GM18502 (cell line): ENCODE results near the gene STRN3.
"Not testable (repeated sequence)": the region's sequence is repeated elsewhere in the genome, so short reads cannot be mapped to it uniquely, and the experiment has no call there.

Source experiments
- ATAC-seq: cut with Tn5 transposase; IDR thresholded peaks from one replicate; pipeline ENCODE4 v1.9.1; 2021; ENCODE audit warnings: mild to moderate bottlenecking; ENCODE audit not compliant: unreplicated experiment, poor library complexity

STRN3 gene

DNA sequence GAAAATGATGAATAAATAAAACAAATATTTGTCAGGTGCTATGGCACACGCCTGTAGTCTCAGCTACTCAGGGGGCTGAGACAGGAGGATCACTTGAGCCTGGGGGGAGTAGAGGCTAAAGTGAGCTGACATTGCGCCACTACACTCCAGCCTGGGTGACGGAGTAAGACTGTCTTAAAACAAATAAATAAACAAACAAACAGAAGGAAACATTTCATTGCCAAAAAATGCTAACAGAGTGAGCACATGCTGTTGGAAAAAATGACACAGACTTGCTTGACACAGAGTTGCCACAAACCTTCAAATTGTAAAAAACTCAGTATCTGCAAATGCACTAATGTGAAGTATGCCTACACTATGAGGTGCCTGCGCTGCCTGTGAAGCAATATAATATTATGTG is 51.6 kb downstream of the STRN3 start:
- ATAC-seq = no peak

DNA sequence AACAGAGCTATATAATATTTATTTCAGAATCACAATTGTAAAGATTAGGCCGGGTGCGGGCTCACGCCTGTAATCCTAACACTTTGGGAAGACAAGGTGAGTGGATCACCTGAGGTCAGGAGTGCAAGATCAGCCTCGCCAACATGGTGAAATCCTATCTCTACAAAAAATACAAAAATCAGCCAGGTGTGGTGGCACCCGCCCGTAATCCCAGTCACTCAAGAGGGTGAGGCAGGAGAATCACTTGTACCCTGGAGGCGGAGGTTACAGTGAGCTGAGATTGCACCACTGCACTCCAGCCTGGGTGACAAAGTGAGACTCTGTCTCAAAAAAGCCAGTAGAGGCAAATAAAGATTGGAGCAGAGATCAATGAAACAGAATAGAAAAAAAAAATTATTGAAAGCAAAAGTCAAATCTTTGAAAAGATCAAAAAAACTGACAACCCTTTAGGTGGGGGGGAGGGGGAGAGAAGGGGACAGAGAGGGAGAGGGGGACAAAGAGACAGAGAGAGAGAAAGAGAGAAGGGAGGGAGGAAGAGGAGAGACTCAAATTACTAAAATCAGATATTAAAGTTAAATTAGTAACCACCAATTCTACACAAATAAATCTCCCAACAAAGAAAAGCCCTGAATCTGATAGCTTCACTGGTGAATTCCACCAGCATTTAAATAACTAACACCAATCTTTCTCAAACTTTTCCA is 53.1 kb downstream of the STRN3 start:
- ATAC-seq = no peak

DNA sequence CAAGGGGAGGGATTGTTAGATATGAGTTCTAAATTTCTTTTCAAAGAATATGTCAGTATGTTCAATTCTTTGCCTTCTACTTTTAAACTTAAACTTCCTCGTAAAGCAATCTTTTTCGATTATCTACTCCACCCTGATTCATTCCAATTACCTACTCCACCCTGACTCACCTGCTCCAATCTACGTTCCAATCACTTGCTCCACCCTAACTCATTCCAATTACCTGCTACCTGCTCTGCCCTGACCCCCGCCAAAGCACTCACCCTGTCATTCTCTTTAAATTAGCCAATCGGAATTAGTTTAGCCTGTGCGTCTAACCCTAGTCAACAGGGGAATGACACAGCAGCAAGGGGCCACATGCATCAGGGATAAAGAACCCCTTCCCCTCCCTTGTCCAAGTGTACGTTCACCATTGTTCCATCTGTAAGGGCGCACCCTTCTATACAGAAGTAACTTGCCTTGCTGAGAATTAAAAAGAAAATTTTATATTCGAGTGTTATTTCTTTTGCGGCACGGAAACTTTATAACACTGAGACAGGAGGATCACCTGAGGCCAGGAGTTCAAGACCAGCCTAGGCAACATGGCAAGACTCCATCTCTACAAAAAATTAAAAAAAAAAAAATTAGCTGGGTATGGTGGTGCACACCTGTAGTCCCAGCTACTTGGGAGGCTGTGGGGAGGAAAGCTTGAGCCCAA is 54.0 kb downstream of the STRN3 start:
- ATAC-seq = not testable (repeated sequence)

DNA sequence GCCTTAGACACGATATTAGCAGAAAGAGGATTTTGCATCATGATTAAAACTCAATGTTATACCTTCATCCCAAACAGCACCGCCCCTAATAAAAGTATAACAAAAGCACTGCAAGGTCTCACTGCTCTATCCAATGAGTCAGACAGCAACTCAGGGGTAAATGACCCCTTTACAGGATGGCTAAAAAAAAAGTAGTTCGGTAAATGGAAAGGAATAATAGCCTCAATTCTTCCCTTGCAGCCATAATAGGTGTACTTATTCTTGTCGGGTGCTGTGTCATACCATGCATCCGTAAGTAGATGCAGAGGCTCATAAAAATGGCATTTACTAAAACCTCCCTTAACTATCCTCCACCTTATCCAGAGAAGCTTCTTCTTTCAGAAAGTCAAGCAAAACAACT is 54.6 kb downstream of the STRN3 start:
- no peak for ATAC-seq

DNA sequence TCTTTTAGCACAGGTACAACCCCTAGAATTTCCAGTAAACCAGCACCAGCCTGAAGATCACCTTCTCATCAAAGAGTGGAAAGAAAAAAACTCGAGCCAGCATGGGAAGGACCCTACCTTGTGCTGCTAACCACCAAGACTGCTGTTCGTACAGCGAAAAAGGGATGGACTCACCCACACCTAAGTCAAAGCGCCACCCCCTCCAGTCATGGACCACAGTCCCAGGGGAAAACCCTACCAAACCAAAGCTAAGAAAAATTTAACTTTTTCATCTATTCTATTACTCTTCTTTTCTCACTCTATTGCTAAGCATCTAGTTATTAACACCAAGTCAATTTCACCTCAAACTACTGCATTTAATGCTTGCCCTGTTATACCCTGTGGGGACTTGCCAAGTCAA is 56.4 kb downstream of the STRN3 start:
- not testable (repeated sequence) for ATAC-seq

DNA sequence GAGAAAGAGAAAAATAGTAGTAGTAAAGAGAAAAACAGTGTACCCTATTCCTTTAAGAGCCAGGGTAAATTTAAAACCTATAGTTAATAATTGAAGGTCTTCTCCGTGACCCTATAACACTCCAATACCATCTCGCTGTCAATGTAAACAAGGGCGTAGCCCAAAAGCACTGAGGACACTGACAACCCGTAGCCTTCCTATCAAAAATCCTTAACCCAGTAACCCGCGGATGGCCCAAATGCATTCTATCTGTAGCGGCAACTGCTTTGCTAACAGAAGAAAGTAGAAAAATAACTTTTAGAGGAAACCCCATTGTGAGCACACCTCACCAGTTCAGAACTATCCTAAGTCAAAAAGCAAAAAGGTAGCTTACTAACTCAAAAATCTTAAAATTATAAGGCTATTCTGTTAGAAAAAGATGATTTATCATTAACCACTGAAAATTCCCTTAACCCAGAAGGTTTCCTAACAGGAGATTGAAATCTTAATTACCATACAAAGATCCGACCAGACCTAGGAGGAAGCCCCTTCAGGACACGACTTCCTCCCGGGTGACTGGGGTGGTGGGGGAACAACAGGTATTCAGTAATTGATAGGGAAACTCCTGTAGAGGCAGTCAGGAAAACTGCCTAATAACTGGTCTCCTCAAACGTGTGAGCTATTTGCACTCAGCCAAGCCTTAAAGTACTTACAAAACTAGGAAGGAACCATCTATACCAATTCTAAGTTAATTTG is 58.6 kb downstream of the STRN3 start:
- ATAC-seq = not testable (repeated sequence)

DNA sequence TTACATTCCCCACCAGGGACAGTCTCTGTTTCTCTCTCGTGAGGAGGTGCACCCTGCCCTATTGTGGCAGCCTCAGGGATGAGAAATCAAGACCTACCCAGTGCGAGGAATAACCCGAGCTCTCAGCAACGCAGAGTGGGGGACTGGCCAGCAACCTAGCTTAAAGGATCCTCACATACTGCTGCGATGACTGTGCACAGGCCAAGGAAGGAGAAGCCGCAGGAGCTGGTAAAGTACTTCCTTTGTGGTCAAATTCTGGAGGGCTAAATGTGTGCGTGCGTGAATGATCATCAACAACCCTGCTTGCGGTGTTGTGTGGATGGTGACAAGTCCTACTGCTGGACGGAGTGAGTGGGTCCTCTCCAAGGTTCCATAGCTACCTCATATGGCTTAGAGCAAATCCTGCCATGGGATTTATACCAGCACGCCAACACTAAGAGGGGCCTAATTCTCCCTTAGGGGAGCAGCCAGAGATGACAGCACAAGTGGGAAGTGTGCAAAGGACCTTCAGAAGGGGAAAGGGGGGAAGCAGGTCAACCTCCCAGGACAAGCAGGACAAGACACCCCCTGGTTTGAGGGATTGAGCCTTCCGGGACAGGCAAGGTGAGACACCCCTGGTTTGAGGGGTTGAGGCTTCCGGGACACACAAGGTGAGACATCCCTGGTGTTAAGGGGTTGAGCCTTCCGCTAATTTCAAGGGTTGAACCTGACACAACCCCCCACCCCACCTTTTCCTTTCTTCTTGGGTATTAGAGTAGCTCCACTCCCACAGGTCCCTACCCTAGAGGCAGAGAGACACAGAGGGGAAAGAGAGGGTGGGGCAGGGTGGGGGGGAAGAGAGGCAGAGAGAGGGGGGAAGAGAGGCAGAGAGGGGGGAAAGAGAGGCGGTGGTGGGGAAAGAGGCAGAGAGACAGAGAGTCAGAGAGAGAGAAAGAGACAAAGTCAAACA is 59.5 kb downstream of the STRN3 start:
- ATAC-seq = no peak

DNA sequence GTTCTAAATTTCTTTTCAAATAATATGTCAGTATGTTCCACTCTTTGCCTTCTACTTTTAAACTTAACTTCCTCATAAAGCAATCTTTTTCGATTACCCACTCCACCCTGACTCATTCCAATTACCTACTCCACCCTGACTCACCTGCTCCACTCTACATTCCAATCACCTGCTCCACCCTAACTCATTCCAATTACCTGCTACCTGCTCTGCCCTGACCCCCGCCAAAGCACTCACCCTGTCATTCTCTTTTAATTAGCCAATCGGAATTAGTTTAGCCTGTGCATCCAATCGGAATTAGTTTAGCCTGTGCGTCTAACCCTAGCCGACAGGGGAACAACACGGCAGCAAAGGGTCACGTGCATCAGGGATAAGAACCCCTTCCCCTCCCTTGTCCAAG is 60.3 kb downstream of the STRN3 start:
- not testable (repeated sequence) for ATAC-seq

DNA sequence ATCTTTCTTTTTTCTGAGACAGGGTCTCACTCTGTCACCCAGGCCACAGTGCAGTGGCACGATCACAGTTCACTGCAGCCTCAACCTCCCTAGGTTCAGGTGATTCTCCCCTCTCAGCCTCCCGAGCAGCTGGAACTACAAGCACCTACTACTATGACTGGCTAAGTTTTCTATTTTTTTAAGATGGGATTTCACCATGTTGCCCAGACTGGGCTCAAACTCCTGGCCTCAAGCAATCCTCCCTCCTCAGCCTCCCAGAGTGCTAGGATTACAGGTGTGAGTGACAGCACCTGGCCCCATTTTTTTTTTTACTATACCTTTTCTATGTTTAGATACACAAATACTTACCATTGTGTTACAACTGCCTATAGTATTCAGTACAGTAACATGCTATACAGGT is 63.6 kb downstream of the STRN3 start:
- not testable (repeated sequence) for ATAC-seq

DNA sequence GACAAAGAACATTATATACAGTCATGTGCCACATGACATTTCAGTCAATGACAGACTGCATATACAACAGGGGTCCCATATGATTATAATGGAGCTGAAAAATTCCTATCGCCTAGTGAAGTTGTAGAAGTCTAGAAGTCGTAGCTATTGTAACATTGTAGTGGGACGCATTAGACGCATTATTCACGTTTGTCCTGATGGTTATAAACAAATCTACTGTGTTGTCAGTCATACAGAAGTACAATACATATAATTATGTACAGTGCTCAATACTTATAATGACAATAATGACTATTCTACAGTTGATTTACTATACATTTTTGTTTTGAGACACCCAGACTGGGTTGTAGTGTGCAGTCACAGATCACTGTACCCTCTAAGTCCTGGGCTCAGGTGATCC is 64.8 kb downstream of the STRN3 start:
- no peak for ATAC-seq

DNA sequence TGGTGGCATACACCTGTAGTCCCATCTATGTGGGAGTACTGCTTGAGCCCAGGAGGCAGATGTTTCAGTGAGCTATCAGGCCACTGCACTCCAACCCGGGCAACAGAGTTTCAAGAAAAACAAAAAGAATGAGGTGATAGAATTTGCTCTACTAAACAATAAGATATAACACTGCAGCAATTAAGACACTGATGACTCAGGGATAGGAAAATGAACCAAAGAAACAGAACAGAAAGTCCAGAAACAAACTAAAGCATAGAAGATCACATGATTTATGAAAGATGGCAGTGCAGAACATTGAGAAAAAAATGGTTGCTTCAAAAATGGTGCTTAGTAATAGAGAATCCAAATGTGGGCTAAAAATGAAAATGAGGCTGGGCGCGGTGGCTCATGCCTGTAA is 66.0 kb downstream of the STRN3 start:
- ATAC-seq = no peak

DNA sequence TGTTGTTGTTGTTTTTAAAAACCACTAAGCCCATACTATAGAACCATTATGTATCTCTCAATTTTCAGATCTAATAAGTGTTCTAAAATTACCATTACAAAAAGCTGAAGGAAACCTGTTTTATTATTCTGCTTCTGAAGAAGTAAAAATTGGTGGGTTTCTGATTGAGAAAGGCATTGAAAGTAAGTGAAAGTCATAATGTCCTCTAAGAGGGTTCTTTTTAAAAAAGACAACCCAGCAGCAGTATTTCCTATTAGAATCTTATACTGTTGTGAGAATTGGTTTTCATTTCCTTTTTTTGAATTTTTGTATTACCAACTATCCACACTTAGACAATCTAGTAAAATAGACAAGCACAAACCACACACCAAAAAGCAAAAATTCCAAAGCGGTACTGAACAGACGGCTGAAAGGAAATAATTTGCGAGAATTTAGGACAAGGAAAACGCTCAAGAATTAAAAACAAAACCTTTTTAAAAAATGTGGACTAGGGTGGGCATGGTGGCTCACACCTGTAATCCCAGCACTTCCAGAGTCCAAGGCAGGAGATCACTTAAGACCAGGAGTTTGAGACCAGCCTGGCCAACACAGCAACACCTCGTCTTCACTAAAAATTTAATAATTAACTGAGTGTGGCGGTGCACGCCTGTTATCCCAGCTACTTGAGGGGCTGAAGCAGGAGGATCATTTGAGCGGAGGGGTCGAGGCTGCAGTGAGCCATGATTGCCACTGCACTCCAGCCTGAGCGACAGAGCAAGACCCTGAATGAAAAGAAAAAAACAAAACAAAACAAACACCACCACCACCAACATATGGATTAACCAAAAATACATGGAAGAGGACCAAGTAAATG is 67.4 kb downstream of the STRN3 start:
- ATAC-seq = no peak

DNA sequence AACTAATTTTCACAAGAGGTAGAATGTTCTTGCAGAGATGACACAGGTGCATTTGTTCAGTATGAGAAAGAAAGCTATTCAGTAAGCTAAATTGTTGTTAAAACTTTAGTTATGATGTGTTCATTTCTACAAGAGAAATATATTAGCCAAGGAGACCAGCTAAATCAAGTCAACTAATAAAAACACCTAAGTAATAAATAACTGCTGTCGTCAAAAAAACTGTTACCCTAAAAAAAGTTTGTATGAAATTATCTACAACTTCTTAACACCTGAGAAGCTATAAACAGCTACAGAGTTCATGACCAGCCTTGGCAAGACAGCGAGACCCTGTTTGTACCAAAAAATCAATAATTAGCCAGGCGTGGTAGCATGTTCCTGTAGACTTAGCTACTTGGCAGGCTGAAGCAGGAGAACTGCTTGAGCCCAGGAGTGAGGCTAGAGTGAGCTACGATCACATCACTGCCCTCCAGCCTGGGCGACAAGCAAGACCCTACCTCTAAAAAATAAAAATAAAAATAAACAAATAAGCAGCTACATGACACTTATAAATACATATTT is 68.3 kb downstream of the STRN3 start:
- ATAC-seq = no peak

DNA sequence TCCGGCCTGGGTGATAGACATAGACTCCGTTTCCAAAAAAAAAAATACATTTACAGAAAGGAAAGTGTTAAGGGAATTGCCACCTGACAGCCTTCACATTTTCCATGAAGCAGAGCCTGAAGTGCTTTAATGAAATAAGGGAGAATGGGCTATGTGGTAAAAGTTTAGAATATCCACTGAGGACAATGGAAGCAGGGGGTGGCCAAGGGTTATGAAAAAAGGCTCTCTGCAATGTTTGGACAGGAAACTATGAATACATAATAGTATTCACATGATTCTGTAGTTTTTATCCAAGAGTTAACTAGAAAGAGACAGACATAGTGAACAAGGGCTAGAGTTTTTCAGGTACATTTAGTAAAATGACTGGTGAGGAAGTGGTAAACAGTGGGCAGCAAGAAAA is 76.5 kb downstream of the STRN3 start:
- no peak for ATAC-seq

DNA sequence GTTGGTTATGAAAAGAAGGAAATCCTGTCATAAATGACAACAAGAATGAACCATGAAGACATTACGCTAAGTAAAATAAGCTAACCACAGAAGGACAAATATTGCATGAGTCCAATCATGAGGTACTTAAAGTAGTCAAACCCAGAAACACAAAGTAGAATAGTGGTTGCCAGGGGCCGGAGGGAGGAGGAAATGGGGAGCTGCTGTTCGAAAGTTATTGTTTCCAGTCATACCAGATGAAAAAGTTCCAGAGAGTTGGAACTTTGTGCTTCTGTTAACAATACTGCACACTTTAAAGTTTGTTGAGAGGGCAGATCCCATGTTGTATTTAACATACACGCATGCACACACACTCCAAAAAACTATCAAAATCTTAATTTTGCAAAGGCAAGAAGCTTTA is 82.5 kb downstream of the STRN3 start:
- ATAC-seq = no peak

DNA sequence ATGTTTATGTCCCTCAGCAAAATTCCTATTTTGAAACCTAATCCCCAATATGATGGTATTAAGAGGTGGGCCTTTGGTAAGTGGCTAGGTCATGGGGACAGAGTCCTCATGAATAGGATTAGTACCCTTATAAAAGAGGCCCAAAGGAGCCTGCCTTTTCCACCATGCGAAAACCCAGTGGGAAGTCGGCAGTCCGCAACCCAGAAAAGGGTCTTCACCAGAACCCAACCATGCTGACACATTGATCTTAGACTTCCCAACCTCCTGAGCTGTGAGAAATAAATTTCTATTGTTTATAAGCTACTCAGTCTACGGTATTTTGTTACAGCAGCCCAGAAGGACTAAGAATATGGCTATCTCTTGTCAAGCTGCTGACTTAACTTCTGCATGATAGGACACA is 85.3 kb downstream of the STRN3 start:
- ATAC-seq = no peak

DNA sequence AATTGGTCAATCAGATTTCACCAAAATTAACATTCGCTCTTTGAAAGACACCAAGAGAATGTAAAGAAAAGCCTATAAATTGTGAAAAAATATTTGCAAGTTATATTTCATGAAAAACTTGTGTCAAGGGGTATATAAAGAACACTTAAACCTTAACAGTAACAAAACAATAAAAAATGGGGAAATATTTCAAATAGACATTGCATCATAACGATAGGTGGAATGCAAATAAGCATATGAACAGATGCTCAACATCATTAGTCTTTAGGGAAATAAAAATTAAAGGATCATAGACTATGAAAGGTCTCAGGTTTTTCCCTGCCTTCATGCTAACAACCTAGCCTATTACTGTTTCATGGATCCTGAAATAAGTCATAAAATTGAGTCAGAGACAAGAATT is 87.6 kb downstream of the STRN3 start:
- ATAC-seq = no peak

DNA sequence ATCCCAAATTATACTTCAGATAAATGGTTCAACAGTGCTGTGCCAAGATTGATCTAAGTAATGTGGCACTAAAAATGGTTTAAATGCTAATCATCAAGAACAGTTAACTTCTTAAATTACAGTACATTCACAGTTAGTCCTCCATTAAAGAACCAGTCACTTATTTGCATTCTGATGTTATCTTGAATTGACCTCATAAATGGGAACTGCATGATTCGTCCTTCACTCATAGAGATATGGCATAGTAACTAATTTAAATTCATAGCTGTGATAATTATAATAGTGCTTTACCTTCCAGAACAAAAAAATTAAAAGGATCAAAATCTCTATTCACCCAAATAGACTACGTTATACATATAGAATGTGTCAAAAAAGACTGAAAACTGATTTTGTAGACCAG is 90.7 kb downstream of the STRN3 start:
- no peak for ATAC-seq

DNA sequence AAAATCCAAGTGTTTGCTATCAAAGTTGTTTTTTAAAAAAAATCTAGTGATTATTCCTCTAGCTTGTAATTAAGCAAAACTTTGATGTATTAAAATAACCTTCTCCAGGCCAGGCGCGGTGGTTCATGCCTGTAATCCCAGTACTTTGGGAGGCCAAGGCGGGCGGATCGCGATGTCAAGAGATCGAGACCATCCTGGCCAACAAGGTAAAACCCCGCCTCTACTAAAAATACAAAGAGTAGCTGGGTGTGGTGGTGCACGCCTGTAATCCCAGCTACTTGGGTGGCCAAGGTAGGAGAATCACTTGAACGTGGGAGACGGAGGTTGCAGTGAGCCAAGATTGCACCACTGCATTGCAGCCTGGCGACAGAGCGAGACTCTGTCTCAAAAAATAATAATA is 92.2 kb downstream of the STRN3 start:
- ATAC-seq = not testable (repeated sequence)
